GM12878 (cell line): ENCODE data around the gene KRT82. TPM values are rescaled to one million over a fixed set of nuclear protein-coding genes. Genes with fewer than 3 reads are reported as not detected.

Experiments used
- ATAC-seq: fragments of 200-7000 bp; cut with Tn5 transposase; 3 replicates; pipeline ENCODE4 v1.9.1; 2020; ENCODE audit warnings: mild to moderate bottlenecking, moderate library complexity
- BruUV-seq: library from RNA; stranded (reverse); fragments of 400-500 nt; replicated peaks from 2 replicates; lab custom pipeline; 2021; lab: Mats Ljungman, UMichigan
- CTCF ChIA-PET: fragments of 300-600 bp; sonication (Branson Sonifier 250); formaldehyde crosslinking; extraction: SDS; loops from one replicate; lab custom pipeline; 2021; ENCODE audit warnings: inconsistent platforms; lab: Yijun Ruan, JAX
- POLR2A ChIA-PET: fragments of 350-600 bp; formaldehyde crosslinking; extraction: SDS; loops from one replicate; lab custom pipeline; 2021; ENCODE audit warnings: inconsistent platforms; lab: Charles Lee
- RAD21 ChIA-PET: fragments of 300-600 bp; sonication (Branson Sonifier 250); formaldehyde crosslinking; loops from one replicate; lab custom pipeline; 2023; ENCODE audit warnings: antibody characterized with exemption; ENCODE audit not compliant: unreplicated experiment; lab: Charles Lee
- SMC1A ChIA-PET: fragments of 300-600 bp; sonication (Branson Sonifier 250); formaldehyde crosslinking; loops from one replicate; lab custom pipeline; 2023; ENCODE audit not compliant: unreplicated experiment, uncharacterized antibody; lab: Charles Lee
- DNase-seq: peaks from one replicate; pipeline ENCODE4 v3.0.0-alpha.2; 2011; ENCODE audit warnings: low read depth, low spot score
- FAIRE-seq: peaks from 3 replicates; lab custom pipeline; 2011; peaks lifted over from hg19 to GRCh38; lab: Jason Lieb, UNC
- H2AFZ ChIP-seq: 2 replicates; pipeline ENCODE4 v1.6.0; 2011; ENCODE audit warnings: low read depth, low read length, control low read depth; ENCODE audit not compliant: control insufficient read depth
- H3K27ac ChIP-seq: 2 replicates; pipeline ENCODE4 v1.5.1; 2011; ENCODE audit warnings: control low read depth; ENCODE audit not compliant: control insufficient read depth, insufficient read depth
- H3K27me3 ChIP-seq, 2 experiments: replicated peaks in 1 of 2; 2 replicates each; pipeline versions ENCODE4 v1.6.0 to v1.6.1; 2011; ENCODE audit warnings: low read length in 1 of 2; ENCODE audit not compliant: control insufficient read depth in 2 of 2, insufficient read depth in 2 of 2
- H3K36me3 ChIP-seq, 2 experiments: 2 replicates each; pipeline ENCODE4 v1.5.1; 2011; ENCODE audit warnings: low read length in 1 of 2; ENCODE audit not compliant: control insufficient read depth in 2 of 2, insufficient read depth in 2 of 2
- H3K4me1 ChIP-seq: 2 replicates; pipeline ENCODE4 v1.6.1; 2011; ENCODE audit warnings: mild to moderate bottlenecking, low read length, moderate library complexity, mixed read lengths; ENCODE audit not compliant: control insufficient read depth, insufficient read depth
- H3K4me2 ChIP-seq: 2 replicates; pipeline ENCODE4 v1.6.0; 2011; ENCODE audit warnings: control low read depth; ENCODE audit not compliant: control insufficient read depth, insufficient read depth
- H3K4me3 ChIP-seq: fragments of 200-600 bp; sonication (generic); 2 replicates; pipeline ENCODE4 v1.5.1; 2016
- H3K79me2 ChIP-seq: 2 replicates; pipeline ENCODE4 v1.6.0; 2011; ENCODE audit warnings: low read length; ENCODE audit not compliant: control insufficient read depth, insufficient read depth
- H3K9ac ChIP-seq: 2 replicates; pipeline ENCODE4 v1.8.0; 2011; ENCODE audit warnings: low read length, control low read depth, mixed read lengths; ENCODE audit not compliant: control insufficient read depth, insufficient read depth
- H3K9me3 ChIP-seq: replicated peaks from 3 replicates; pipeline ENCODE4 v1.5.1; 2011; ENCODE audit warnings: mild to moderate bottlenecking, low read length; ENCODE audit not compliant: control insufficient read depth, insufficient read depth
- H4K20me1 ChIP-seq: 2 replicates; pipeline ENCODE4 v1.6.0; 2011; ENCODE audit not compliant: control insufficient read depth, insufficient read depth
- ATF2 ChIP-seq: IDR thresholded peaks from 2 replicates; pipeline ENCODE4 v1.6.1; 2012; ENCODE audit warnings: low read length, inconsistent platforms
- BCL3 ChIP-seq: IDR thresholded peaks from 2 replicates; pipeline ENCODE4 v1.6.1; 2011; ENCODE audit warnings: borderline replicate concordance, low read depth, mild to moderate bottlenecking, moderate library complexity, low read length; ENCODE audit not compliant: insufficient read depth, poor library complexity, severe bottlenecking
- CBX5 ChIP-seq: sonication (generic); IDR thresholded peaks from 2 replicates; pipeline ENCODE4 v1.6.1; 2016; ENCODE audit warnings: low read depth, moderate library complexity, mild to moderate bottlenecking, inconsistent platforms
- EED ChIP-seq: sonication (generic); IDR thresholded peaks from 2 replicates; pipeline ENCODE4 v1.6.1; 2016; ENCODE audit warnings: antibody characterized with exemption, low read depth
- HDGF ChIP-seq: fragments of 450-650 bp; IDR thresholded peaks from 2 replicates; pipeline ENCODE4 v1.6.1; 2016; ENCODE audit warnings: antibody characterized with exemption
- IKZF1 ChIP-seq: fragments of 450-650 bp; conservative IDR thresholded peaks from 2 replicates; pipeline ENCODE4 v1.6.1; 2017; ENCODE audit warnings: antibody characterized with exemption, mild to moderate bottlenecking
- JUND ChIP-seq: IDR thresholded peaks from 2 replicates; pipeline ENCODE4 v1.6.1; 2012; ENCODE audit warnings: low read depth, mild to moderate bottlenecking, low read length, improper control_type of control experiment, moderate library complexity
- KAT2A ChIP-seq: conservative IDR thresholded peaks from 2 replicates; pipeline ENCODE4 v1.6.1; 2011; ENCODE audit warnings: low read depth, low read length; ENCODE audit not compliant: control insufficient read depth
- PRDM15 ChIP-seq: fragments of 450-650 bp; formaldehyde crosslinking; IDR thresholded peaks from 2 replicates; pipeline ENCODE4 v1.4.0; 2020; ENCODE audit warnings: mild to moderate bottlenecking, moderate library complexity
- RAD21 ChIP-seq: IDR thresholded peaks from 2 replicates; pipeline ENCODE4 v1.6.1; 2011; ENCODE audit warnings: mild to moderate bottlenecking, low read depth, low read length, moderate library complexity; ENCODE audit not compliant: insufficient read depth
- RCOR1 ChIP-seq: conservative IDR thresholded peaks from 2 replicates; pipeline ENCODE4 v1.6.1; 2012; ENCODE audit warnings: low read depth, low read length, improper control_type of control experiment
- RUNX3 ChIP-seq: IDR thresholded peaks from 2 replicates; pipeline ENCODE4 v1.6.1; 2012; ENCODE audit warnings: low read length, inconsistent platforms
- STAT1 ChIP-seq: fragments of 450-650 bp; conservative IDR thresholded peaks from 2 replicates; pipeline ENCODE4 v1.6.1; 2014; ENCODE audit warnings: antibody characterized with exemption, mild to moderate bottlenecking
- SUPT20H ChIP-seq: IDR thresholded peaks from 2 replicates; pipeline ENCODE4 v1.6.1; 2011; ENCODE audit warnings: low read depth, mild to moderate bottlenecking, low read length, moderate library complexity, borderline replicate concordance; ENCODE audit not compliant: control insufficient read depth
- WRNIP1 ChIP-seq: IDR thresholded peaks from 2 replicates; pipeline ENCODE4 v1.6.1; 2011; ENCODE audit warnings: low read depth, low read length, improper control_type of control experiment, borderline replicate concordance
- ZBTB33 ChIP-seq: fragments of 450-650 bp; IDR thresholded peaks from 2 replicates; pipeline ENCODE4 v1.6.1; 2017; ENCODE audit warnings: mild to moderate bottlenecking
- WGBS: methylation state at CpG from one replicate; pipeline ENCODE4 v1.1.6; 2016; ENCODE audit warnings: low lambda C conversion rate; ENCODE audit not compliant: insufficient replicate concordance, insufficient coverage; ENCODE audit errors: missing lambda C conversion rate; 5-methylcytosine and 5-hydroxymethylcytosine counted together
- in situ Hi-C: fragments of 300-500 bp; cut with MboI; formaldehyde crosslinking; loops from 9 replicates; pipeline ENCODE4 v1.14.3; 2018; ENCODE audit warnings: mixed read lengths
- intact Hi-C: fragments of 100-400 bp; cut with micrococcal nuclease; formaldehyde crosslinking; loops from one replicate; pipeline ENCODE4 v1.14.2; 2022; ENCODE audit not compliant: unreplicated experiment
- polyA plus RNA-seq, 11 experiments: library from polyadenylated mRNA; depleted of rRNA in 4 of 11; unstranded in 6 of 11; stranded (reverse) in 5 of 11; fragments of >200 nt; fragmentation: Nextera tagmentation in 4 of 11; fragmentation: Illumina TruSeq in 1 of 11; extraction: Ambion mirVana in 4 of 11; extraction: Trizol in 1 of 11; gene quantifications; 1 replicate in 1 of 11; 2 replicates in 10 of 11; pipeline versions ENCODE4 v1.2.1 to v1.2.3, GENCODE V29; 2011 to 2016; ENCODE audit warnings: inconsistent platforms in 2 of 11, missing spikeins in 2 of 11, low read depth in 1 of 11
- total RNA-seq, 4 experiments: library from RNA; depleted of rRNA in 3 of 4; stranded (reverse); fragments of >200 nt in 3 of 4; fragmentation: Illumina TruSeq in 1 of 4; extraction: Trizol in 1 of 4; gene quantifications; 2 replicates each; pipeline versions ENCODE4 v1.2.1 to v1.2.3, GENCODE V29; 2013 to 2021

Gene KRT82
- total and polyA plus RNA-seq, 10 of the 15 experiments (the other 5 are each of a cell fraction or from before 2014, with no cell fraction given): not detected

GRCh38 chr12:52399756-52400155, 6.4 kb downstream of the KRT82 start:
- Histone ChIP-seq H3K9me3 (no peaks in the 10 kb centered on the region), H3K27me3 (no peaks in the 10 kb centered on the region; a peak in 2 of 4 replicates), H3K79me2 (no peaks in the 10 kb centered on the region), H3K4me1 (no peaks in the 10 kb centered on the region), H2AFZ (no peak overlapping the region), H3K9ac (no peak overlapping the region), H3K36me3 (no peaks in the 10 kb centered on the region), H3K27ac (no peak overlapping the region), H4K20me1 (no peaks in the 10 kb centered on the region), H3K4me3 (no peak overlapping the region), H3K4me2 (no peak overlapping the region)
- ChIA-PET SMC1A (no interaction called here), RAD21 (no interaction called here), CTCF (no interaction called here), POLR2A (no interaction called here)
- FAIRE-seq (no peak), DNase-seq (no peak), ATAC-seq (no peak)
- in situ Hi-C loops: loop anchor here (25.0 kb wide), 1 partner anchor 588 kb away; no protein-coding TSS in a partner anchor
- 55% methylated on average over 15 of the region's 16 CpGs for WGBS
- no TSS peak for BruUV-seq
- intact Hi-C loops: no loop called here
- TF ChIP-seq SUPT20H (no peak), RCOR1 (no peak), JUND (no peak), EED (no peak), BCL3 (no peak), CBX5 (no peak), STAT1 (no peak), IKZF1 (no peak), RUNX3 (no peak), WRNIP1 (no peak), ATF2 (no peak), HDGF (no peak), RAD21 (no peak), ZBTB33 (no peak), PRDM15 (CRISPR knock-in tag) (no peak), KAT2A (no peak)
